Measurements from ENCODE around the gene EDRF1. TPM values are rescaled to one million over a fixed set of nuclear protein-coding genes. Genes with fewer than 3 reads are reported as not detected.

Gene EDRF1
- total and polyA plus RNA-seq, 2 of the 13 experiments (the other 11 are each of a cell fraction or from before 2014, with no cell fraction given) = 16.9 to 26.7 TPM

GRCh38 chr10:125797994-125798662, 78.6 kb downstream of the EDRF1 start (continued):
- no peak for TF ChIP-seq MIXL1 (CRISPR knock-in tag; IDR thresholded peaks at IDR 0.05)
- no peak for TF ChIP-seq GZF1 (CRISPR knock-in tag; IDR thresholded peaks at IDR 0.05)
- TF ChIP-seq ZBTB7B (CRISPR knock-in tag; IDR thresholded peaks at IDR 0.05) = 0 out of 2 replicates have a peak, but pooled peaks have one; percentile 12
- peak; percentile 49; the same call in 1 of the 2 replicates for TF ChIP-seq AHDC1 (CRISPR knock-in tag; IDR thresholded peaks at IDR 0.05; ENCODE audit: borderline replicate concordance)
- no peak for TF ChIP-seq ZNF784 (CRISPR knock-in tag; IDR thresholded peaks at IDR 0.05; ENCODE audit: borderline replicate concordance)
- TF ChIP-seq HNRNPLL (IDR thresholded peaks at IDR 0.05; ENCODE audit: low read depth, low read length, poor library complexity, severe bottlenecking) = no peak
- TF ChIP-seq ZNF780A (CRISPR knock-in tag; IDR thresholded peaks at IDR 0.05) = no peak
- TF ChIP-seq CAMTA2 (CRISPR knock-in tag; IDR thresholded peaks at IDR 0.05; ENCODE audit: borderline replicate concordance) = no peak
- TF ChIP-seq RBAK (CRISPR knock-in tag; IDR thresholded peaks at IDR 0.05) = no peak
- no peak for TF ChIP-seq CCAR2 (optimal IDR thresholded peaks at IDR 0.05; ENCODE audit: low read depth, low read length)
- no peak for TF ChIP-seq KLF11 (CRISPR knock-in tag; IDR thresholded peaks at IDR 0.05)
- peak; percentile 94 for TF ChIP-seq ZSCAN25 (CRISPR knock-in tag; IDR thresholded peaks at IDR 0.05)
- peak; percentile 66 for TF ChIP-seq PATZ1 (CRISPR knock-in tag; IDR thresholded peaks at IDR 0.05)
- no peak for TF ChIP-seq ZNF567 (CRISPR knock-in tag; IDR thresholded peaks at IDR 0.05; ENCODE audit: borderline replicate concordance)
- TF ChIP-seq RELA (CRISPR knock-in tag; IDR thresholded peaks at IDR 0.05) = no peak
- TF ChIP-seq GABPA (IDR thresholded peaks at IDR 0.05; ENCODE audit: low read depth, low read length) = no peak
- no peak for TF ChIP-seq GABPA (CRISPR knock-in tag; IDR thresholded peaks at IDR 0.05; ENCODE audit: low read depth)
- no peak for TF ChIP-seq RAD51 (IDR thresholded peaks at IDR 0.05; ENCODE audit: borderline replicate concordance)
- no peak for TF ChIP-seq FOXO4 (CRISPR knock-in tag; conservative IDR thresholded peaks at IDR 0.05)

All from HepG2 (cell line).